GM18868 (cell line): ENCODE results near the gene SLC39A5.
"Not testable (repeated sequence)": the region's sequence is repeated elsewhere in the genome, so short reads cannot be mapped to it uniquely, and the experiment has no call there.

Experiments used
- ATAC-seq: cut with Tn5 transposase; IDR thresholded peaks from one replicate; pipeline ENCODE4 v1.9.1; 2021; ENCODE audit warnings: mild to moderate bottlenecking, moderate library complexity; ENCODE audit not compliant: unreplicated experiment

SLC39A5 gene

GRCh38 chr12:56229916-56230431 is at the start of gene SLC39A5:
TSS of gene SLC39A5 (plus strand) at chr12:56230051. CDS start at chr12:56231275, 1,224 bp downstream.
- ATAC-seq: no peak

- no peak for ATAC-seq
Measured at GRCh38 chr12:56186957-56187356, 42.9 kb upstream of the SLC39A5 start.

- ATAC-seq: no peak
Measured at GRCh38 chr12:56188131-56188777, 41.6 kb upstream of the SLC39A5 start.

GRCh38 chr12:56188778-56189098 is 41.1 kb upstream of the SLC39A5 start:
- ATAC-seq: no peak

GRCh38 chr12:56189099-56189917 is 40.5 kb upstream of the SLC39A5 start, which contains the start of gene SMARCC2:
TSS of gene SMARCC2 (minus strand) at chr12:56189483. CDS start at chr12:56189461, 22 bp downstream.
- peak; percentile 73 for ATAC-seq

- peak; percentile 56 for ATAC-seq
Measured at GRCh38 chr12:56189918-56190694, 39.7 kb upstream of the SLC39A5 start.

- ATAC-seq: no peak
Measured at GRCh38 chr12:56190695-56191155, 39.1 kb upstream of the SLC39A5 start.

- ATAC-seq: no peak
Measured at GRCh38 chr12:56192582-56192981, 37.3 kb upstream of the SLC39A5 start.

GRCh38 chr12:56193025-56193578 is 36.7 kb upstream of the SLC39A5 start:
- ATAC-seq: no peak

- not testable (repeated sequence) for ATAC-seq
Measured at GRCh38 chr12:56196818-56197550, 32.9 kb upstream of the SLC39A5 start.

GRCh38 chr12:56197921-56198635 is 31.8 kb upstream of the SLC39A5 start:
- no peak for ATAC-seq

GRCh38 chr12:56198836-56199235 is 31.0 kb upstream of the SLC39A5 start:
- no peak for ATAC-seq

- ATAC-seq: no peak
Measured at GRCh38 chr12:56202366-56202765, 27.5 kb upstream of the SLC39A5 start.

- ATAC-seq: no peak
Measured at GRCh38 chr12:56202838-56203237, 27.0 kb upstream of the SLC39A5 start.

GRCh38 chr12:56204275-56204674 is 25.6 kb upstream of the SLC39A5 start:
- no peak for ATAC-seq

GRCh38 chr12:56205445-56205844 is 24.4 kb upstream of the SLC39A5 start:
- no peak for ATAC-seq

GRCh38 chr12:56206452-56207166 is 23.2 kb upstream of the SLC39A5 start:
- peak; percentile 53 for ATAC-seq

GRCh38 chr12:56208006-56208405 is 21.8 kb upstream of the SLC39A5 start:
- no peak for ATAC-seq

GRCh38 chr12:56212361-56212760 is 17.5 kb upstream of the SLC39A5 start:
- ATAC-seq: no peak
